ENCODE data around the gene PDE8A. TPM values are rescaled to one million over a fixed set of nuclear protein-coding genes. Genes with fewer than 3 reads are reported as not detected.

PDE8A gene
- polyA plus RNA-seq, 5 donors, result 37.2 to 64.7 (median 51.2) TPM

GRCh38 chr15:85073556-85074194 is 92.0 kb downstream of the PDE8A start:
- no peak for DNase-seq

GRCh38 chr15:85086855-85087254 is 105.2 kb downstream of the PDE8A start:
- no peak for DNase-seq

DNA sequence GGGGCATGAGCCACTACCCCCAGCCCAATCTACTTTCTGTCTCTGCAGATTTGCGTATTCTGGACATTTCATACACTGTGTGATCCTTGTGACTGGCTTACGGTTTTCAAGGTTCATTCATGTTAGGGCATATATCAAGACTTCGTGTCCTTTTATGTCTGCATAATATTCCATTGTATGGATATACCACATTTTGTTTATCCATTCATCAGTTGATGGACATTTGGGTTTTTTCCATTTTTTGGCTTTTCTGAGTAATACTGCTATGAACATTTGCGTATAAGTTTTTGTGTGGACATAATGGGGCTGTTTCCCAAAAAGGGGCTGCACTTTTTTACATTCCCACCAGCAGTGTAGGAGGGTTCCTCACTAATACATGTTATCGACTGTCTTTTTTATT is 106.6 kb downstream of the PDE8A start:
- no peak for DNase-seq

- no peak for DNase-seq
Observed at GRCh38 chr15:85089929-85090597, 108.4 kb downstream of the PDE8A start.

- no peak for DNase-seq
Observed at GRCh38 chr15:85091990-85092389, 110.3 kb downstream of the PDE8A start.

- no peak for DNase-seq
Observed at GRCh38 chr15:85094685-85095084, 113.0 kb downstream of the PDE8A start.

- no peak for DNase-seq
Observed at GRCh38 chr15:85095566-85095965, 113.9 kb downstream of the PDE8A start.

- DNase-seq, result no peak
Observed at GRCh38 chr15:85097250-85097649, 115.6 kb downstream of the PDE8A start.

DNA sequence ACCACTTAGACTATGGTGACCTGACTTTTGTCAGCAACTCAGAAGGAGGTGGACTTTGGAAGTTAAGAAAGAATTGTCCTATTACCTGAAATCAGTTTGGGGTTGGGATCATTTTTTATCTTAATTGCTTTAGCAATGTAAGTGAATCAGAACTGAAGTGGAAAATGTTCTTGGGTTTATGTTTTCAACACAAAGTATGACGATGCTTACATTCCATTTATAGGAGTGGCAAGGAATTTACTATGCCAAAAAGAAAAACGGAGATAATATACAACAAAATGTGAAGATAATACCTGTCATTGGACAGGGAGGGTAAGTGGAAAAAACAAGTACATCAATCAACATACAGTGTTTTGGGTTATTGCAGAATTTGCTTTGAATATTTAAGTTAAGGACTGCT is 116.1 kb downstream of the PDE8A start:
- no peak for DNase-seq

GRCh38 chr15:85099195-85099803 is 117.6 kb downstream of the PDE8A start:
- DNase-seq, result no peak

- peak; percentile 28 to 33 for DNase-seq
Observed at GRCh38 chr15:85100186-85100937, 118.7 kb downstream of the PDE8A start.

DNA sequence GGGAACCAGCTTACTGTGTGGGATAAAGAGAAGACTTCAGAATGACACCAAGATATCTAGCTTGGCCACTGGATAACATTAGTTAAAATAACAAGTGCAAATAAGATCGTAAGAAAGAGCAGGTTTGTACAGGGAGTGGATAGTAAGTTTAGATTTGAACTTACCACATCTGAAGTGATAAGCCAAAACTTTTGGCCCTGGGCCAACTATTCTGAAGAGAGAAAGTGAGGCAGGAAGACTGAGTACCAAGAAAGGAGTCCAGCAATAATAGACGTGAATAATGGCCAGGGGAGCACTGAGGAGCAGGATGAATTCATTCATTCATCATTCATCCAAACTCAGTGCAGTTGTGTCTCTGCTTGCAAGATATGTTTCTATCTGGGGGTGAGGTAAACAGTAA is 122.9 kb downstream of the PDE8A start:
- DNase-seq, result no peak

DNA sequence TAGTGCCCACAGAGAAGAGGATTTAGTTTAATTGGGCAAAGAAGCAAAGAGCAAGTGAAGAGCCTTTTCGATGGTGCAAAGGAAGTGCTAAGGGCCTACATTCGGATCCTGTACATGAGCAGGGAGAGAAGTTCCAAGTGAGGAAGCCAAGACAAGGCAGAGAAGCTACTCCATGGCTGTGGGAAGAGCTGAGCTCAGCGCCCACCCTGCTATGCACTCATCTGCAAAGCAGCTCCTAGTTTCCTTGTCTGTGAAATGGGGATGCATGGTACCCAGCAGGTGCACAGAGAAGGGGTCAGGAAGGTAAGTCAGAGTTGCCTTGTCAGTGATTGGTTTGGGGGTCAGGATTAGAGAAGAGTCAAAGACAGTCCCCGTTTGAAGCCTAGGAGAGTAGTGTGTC is 126.5 kb downstream of the PDE8A start:
- DNase-seq, result no peak

GRCh38 chr15:85109333-85109732 is 127.7 kb downstream of the PDE8A start:
- no peak for DNase-seq

DNA sequence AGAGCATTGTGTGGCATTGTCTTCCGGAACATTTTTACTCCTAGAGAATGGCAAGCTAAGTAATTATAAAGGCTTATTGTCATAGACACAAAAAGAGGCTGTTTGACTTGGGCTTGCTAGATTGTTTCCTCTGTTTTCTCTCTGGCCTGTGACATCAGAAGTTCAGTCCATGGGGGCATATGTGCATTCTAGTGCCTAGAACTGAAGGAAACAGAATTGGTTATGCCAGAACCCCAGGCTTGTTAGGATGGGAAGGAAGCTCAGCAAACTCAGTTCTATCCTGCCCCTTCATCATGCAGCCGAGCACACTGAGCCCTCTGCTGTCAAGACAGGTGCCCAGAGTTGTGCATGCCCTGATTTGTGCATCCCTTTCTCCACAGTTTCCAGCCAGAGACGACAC is 131.3 kb downstream of the PDE8A start:
- no peak for DNase-seq

GRCh38 chr15:85114886-85115285 is 133.2 kb downstream of the PDE8A start:
- DNase-seq, result no peak

DNA sequence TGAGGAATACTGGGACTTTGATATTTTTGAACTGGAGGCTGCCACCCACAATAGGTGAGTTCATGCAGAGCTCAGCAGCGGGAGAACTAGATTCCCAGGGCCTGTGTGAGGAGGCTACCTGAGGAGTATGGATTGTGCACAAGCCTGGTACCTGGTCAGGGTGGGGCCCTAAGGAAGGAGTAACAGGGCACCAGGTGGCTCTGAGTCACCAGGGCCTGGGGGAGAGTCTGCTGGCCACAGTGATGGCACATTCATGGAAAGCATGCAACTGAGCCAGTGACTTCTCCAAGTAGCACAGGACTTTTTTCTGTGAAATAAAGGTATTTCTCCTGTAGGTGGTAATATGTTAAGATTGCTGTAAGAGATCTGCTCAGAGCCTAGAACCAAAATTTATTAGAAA is 134.4 kb downstream of the PDE8A start:
- DNase-seq, result no peak

GRCh38 chr15:85116494-85116893 is 134.8 kb downstream of the PDE8A start:
- DNase-seq, result no peak

DNA sequence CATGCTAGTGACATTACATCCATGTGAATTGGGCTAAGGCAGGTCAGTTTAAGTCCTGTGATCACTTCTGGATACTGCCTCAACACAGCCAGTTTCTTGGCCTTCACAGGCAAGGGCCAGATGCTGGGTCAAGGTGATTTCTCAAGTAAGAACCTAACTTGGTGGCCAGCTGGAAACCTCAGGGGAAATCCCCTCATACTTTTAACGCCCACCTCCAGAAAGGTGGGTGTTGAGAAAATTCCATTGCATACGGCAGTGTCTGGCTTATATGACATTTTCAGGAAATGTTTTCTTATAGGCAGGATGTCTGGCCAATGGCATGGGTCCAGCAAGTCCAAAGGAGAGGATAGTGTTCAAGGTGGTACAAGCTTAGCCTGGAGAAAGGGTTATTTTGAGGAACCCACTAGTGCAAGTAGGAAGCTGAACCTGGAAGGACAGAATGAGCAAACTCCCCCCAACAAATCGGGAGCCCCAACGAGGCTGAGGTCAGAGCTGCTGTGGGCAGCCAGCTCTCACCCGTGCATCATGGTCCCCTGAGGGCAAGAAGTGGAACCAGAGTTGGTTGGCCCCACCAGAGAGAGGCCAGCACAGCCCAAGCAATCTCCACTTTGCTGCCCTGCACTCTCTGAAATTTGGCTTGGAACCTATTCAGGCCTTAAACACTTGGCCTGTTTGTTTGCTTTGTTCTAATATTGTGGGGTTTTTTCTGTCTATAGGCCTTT is 135.4 kb downstream of the PDE8A start:
- DNase-seq, result no peak

GRCh38 chr15:85118173-85118572 is 136.5 kb downstream of the PDE8A start:
- DNase-seq, result no peak

DNA sequence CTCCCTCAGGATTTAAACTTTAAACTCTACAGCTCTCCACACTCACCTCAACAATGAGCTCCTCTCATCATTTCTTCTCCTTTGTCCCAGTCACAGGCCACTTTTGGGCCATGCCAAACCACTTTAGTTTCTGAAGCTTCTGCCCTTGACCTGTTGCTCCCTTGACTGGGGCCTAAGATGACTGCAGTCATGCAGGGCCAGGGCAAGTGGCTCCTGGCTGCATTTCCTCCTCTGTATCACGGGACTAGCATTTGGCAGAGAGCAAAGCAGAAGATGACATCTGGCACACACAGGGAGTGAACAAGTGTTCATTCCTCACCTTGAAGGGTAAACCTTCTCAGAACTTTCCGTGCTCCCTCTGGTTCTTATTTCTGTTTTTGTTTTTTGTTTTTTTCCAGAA is 136.9 kb downstream of the PDE8A start:
- no peak for DNase-seq

Measured in right lung (tissue), 5 donors.